ENCODE measurements around the gene DNAI4.

GRCh38 chr1:66779475-66780078 lies 145.1 kb downstream of the DNAI4 start:
- TF ChIP-seq NANOG (IDR thresholded peaks at IDR 0.05; ENCODE audit: borderline replicate concordance) (no peak), POLR2AphosphoS5 (IDR thresholded peaks at IDR 0.05; ENCODE audit: low read depth) (no peak), EZH2phosphoT487 (IDR thresholded peaks at IDR 0.05; ENCODE audit: unreplicated experiment) (no peak), CTCF (conservative IDR thresholded peaks at IDR 0.05; ENCODE audit: low read depth in 2 of 2) (no peak), CREB1 (CRISPR knock-in tag; IDR thresholded peaks at IDR 0.05; ENCODE audit: low read depth) (no peak), EZH2 (IDR thresholded peaks at IDR 0.05; ENCODE audit: low read depth, unreplicated experiment) (no peak), REST (IDR thresholded peaks at IDR 0.05; ENCODE audit: unreplicated experiment) (no peak), ETS1 (IDR thresholded peaks at IDR 0.05) (no peak), STAT1 (IDR thresholded peaks at IDR 0.05; ENCODE audit: unreplicated experiment) (no peak), JUNB (IDR thresholded peaks at IDR 0.05; ENCODE audit: unreplicated experiment) (no peak), ZNF331 (CRISPR knock-in tag; IDR thresholded peaks at IDR 0.05; ENCODE audit: low read depth) (no peak)
